H9 (cell line): Measurements from ENCODE around the gene SPRR2B. TPM values are rescaled to one million over a fixed set of nuclear protein-coding genes. Genes with fewer than 3 reads are reported as not detected.
A peak's percentile ranks its signal among the peaks of the same experiment; 100 is the strongest.
"Not testable (repeated sequence)": the region's sequence is repeated elsewhere in the genome, so short reads cannot be mapped to it uniquely, and the experiment has no call there.

Experiments
- DNase-seq: peaks from one replicate; pipeline ENCODE4 v3.0.0-alpha.2; 2017
- H2AFZ ChIP-seq: one replicate; pipeline ENCODE4 v1.6.1; 2013; ENCODE audit warnings: mild to moderate bottlenecking, low read length, control low read depth, moderate library complexity
- H2AK5ac ChIP-seq: 2 replicates; pipeline ENCODE4 v1.6.1; 2013; ENCODE audit warnings: low read length, control low read depth, mixed read lengths; ENCODE audit not compliant: insufficient read length
- H2BK120ac ChIP-seq: one replicate; pipeline ENCODE4 v1.6.1; 2013; ENCODE audit warnings: low read depth, mild to moderate bottlenecking, low read length, control low read depth, inconsistent platforms; ENCODE audit not compliant: poor library complexity, severe bottlenecking
- H2BK12ac ChIP-seq: 2 replicates; pipeline ENCODE4 v1.6.1; 2013; ENCODE audit warnings: low read length, control low read depth, mixed read lengths, low read depth; ENCODE audit not compliant: insufficient read length
- H2BK15ac ChIP-seq: 2 replicates; pipeline ENCODE4 v1.6.1; 2013; ENCODE audit warnings: low read depth, low read length, control low read depth
- H2BK20ac ChIP-seq: one replicate; pipeline ENCODE4 v1.6.1; 2013; ENCODE audit warnings: low read depth, mild to moderate bottlenecking, low read length, control low read depth, inconsistent platforms; ENCODE audit not compliant: poor library complexity, severe bottlenecking
- H2BK5ac ChIP-seq: 2 replicates; pipeline ENCODE4 v1.6.1; 2013; ENCODE audit warnings: low read length, control low read depth, mixed read lengths; ENCODE audit not compliant: insufficient read length
- H3K14ac ChIP-seq: 2 replicates; pipeline ENCODE4 v1.6.1; 2013; ENCODE audit warnings: low read length, control low read depth; ENCODE audit not compliant: insufficient read depth
- H3K18ac ChIP-seq: 2 replicates; pipeline ENCODE4 v1.6.1; 2013; ENCODE audit warnings: low read depth, mild to moderate bottlenecking, mixed read lengths, low read length, control low read depth; ENCODE audit not compliant: insufficient read length
- H3K23ac ChIP-seq: 2 replicates; pipeline ENCODE4 v1.6.1; 2013; ENCODE audit warnings: low read length, control low read depth, mixed read lengths, low read depth; ENCODE audit not compliant: insufficient read length
- H3K23me2 ChIP-seq: 2 replicates; pipeline ENCODE4 v1.6.1; 2013; ENCODE audit warnings: low read depth, mild to moderate bottlenecking, mixed read lengths, low read length, control low read depth; ENCODE audit not compliant: insufficient read length, poor library complexity, severe bottlenecking
- H3K27ac ChIP-seq: 2 replicates; pipeline ENCODE4 v1.5.1; 2013; ENCODE audit warnings: low read length, control low read depth, mixed read lengths, low read depth; ENCODE audit not compliant: insufficient read length
- H3K27me3 ChIP-seq: 2 replicates; pipeline ENCODE4 v1.6.1; 2013; ENCODE audit warnings: low read length, control low read depth, inconsistent platforms; ENCODE audit not compliant: insufficient read depth
- H3K4ac ChIP-seq: 2 replicates; pipeline ENCODE4 v1.6.1; 2013; ENCODE audit warnings: low read depth, mild to moderate bottlenecking, control low read depth, inconsistent platforms, low read length, moderate library complexity
- H3K4me1 ChIP-seq: 2 replicates; pipeline ENCODE4 v1.6.1; 2013; ENCODE audit warnings: low read length, control low read depth, inconsistent platforms; ENCODE audit not compliant: insufficient read depth
- H3K4me2 ChIP-seq: 2 replicates; pipeline ENCODE4 v1.6.1; 2013; ENCODE audit warnings: low read length, control low read depth, mixed read lengths; ENCODE audit not compliant: insufficient read length, insufficient read depth
- H3K56ac ChIP-seq: 2 replicates; pipeline ENCODE4 v1.6.1; 2013; ENCODE audit warnings: low read depth, mild to moderate bottlenecking, mixed read lengths, low read length, control low read depth; ENCODE audit not compliant: insufficient read length
- H3K79me1 ChIP-seq: 2 replicates; pipeline ENCODE4 v1.6.1; 2013; ENCODE audit warnings: low read depth, mild to moderate bottlenecking, moderate library complexity, low read length, control low read depth, inconsistent platforms; ENCODE audit not compliant: insufficient read depth, poor library complexity, severe bottlenecking
- H3K79me2 ChIP-seq: 2 replicates; pipeline ENCODE4 v1.6.1; 2013; ENCODE audit warnings: low read length, control low read depth, inconsistent platforms; ENCODE audit not compliant: insufficient read depth
- H3K9ac ChIP-seq: 2 replicates; pipeline ENCODE4 v1.6.1; 2013; ENCODE audit warnings: low read length, control low read depth, mixed read lengths; ENCODE audit not compliant: insufficient read length; ENCODE audit errors: extremely low read depth
- H3K9me3 ChIP-seq: one replicate; pipeline ENCODE4 v1.6.1; 2013; ENCODE audit warnings: low read depth, low read length, inconsistent platforms; ENCODE audit not compliant: control insufficient read depth
- H3T11ph ChIP-seq: one replicate; pipeline ENCODE4 v1.6.1; 2013; ENCODE audit warnings: mild to moderate bottlenecking, low read length, control low read depth, inconsistent platforms
- H4K20me1 ChIP-seq: one replicate; pipeline ENCODE4 v1.6.1; 2013; ENCODE audit not compliant: control insufficient read depth, insufficient read length, insufficient read depth
- H4K5ac ChIP-seq: 2 replicates; pipeline ENCODE4 v1.6.1; 2013; ENCODE audit warnings: low read depth, mild to moderate bottlenecking, mixed read lengths, low read length, control low read depth; ENCODE audit not compliant: insufficient read length
- H4K8ac ChIP-seq: replicated peaks from 2 replicates; pipeline ENCODE4 v1.6.1; 2013; ENCODE audit warnings: low read length, control low read depth, mixed read lengths, low read depth; ENCODE audit not compliant: insufficient read length
- H4K91ac ChIP-seq: 2 replicates; pipeline ENCODE4 v1.6.1; 2013; ENCODE audit warnings: low read depth, mild to moderate bottlenecking, moderate library complexity, mixed read lengths, low read length, control low read depth; ENCODE audit not compliant: insufficient read length
- H3K27ac Mint-ChIP-seq, 3 experiments: 2 replicates in 2 of 3; 3 replicates in 1 of 3; pipeline ENCODE4 v1.8.0; 2020 to 2021; ENCODE audit warnings: mixed read lengths in 3 of 3, mild to moderate bottlenecking in 1 of 3, moderate library complexity in 1 of 3
- H3K27me3 Mint-ChIP-seq: 2 replicates; pipeline ENCODE4 v1.8.0; 2021; ENCODE audit warnings: low read depth, mild to moderate bottlenecking, moderate library complexity, mixed read lengths
- H3K36me3 Mint-ChIP-seq, 3 experiments: 2 replicates in 2 of 3; 3 replicates in 1 of 3; pipeline ENCODE4 v1.8.0; 2020 to 2021; ENCODE audit warnings: low read depth in 3 of 3, mixed read lengths in 3 of 3; ENCODE audit not compliant: insufficient read depth in 1 of 3
- H3K4me1 Mint-ChIP-seq, 2 experiments: 2 replicates each; pipeline ENCODE4 v1.8.0; 2020; ENCODE audit warnings: mixed read lengths in 2 of 2
- H3K4me3 Mint-ChIP-seq, 2 experiments: 2 replicates in 1 of 2; 3 replicates in 1 of 2; pipeline ENCODE4 v1.8.0; 2020 to 2021; ENCODE audit warnings: mild to moderate bottlenecking in 2 of 2, mixed read lengths in 2 of 2, moderate library complexity in 1 of 2
- H3K9me3 Mint-ChIP-seq, 2 experiments: 2 replicates in 1 of 2; 3 replicates in 1 of 2; pipeline ENCODE4 v1.8.0; 2020; ENCODE audit warnings: mild to moderate bottlenecking in 2 of 2, mixed read lengths in 2 of 2, moderate library complexity in 1 of 2
- WGBS: extraction: QIAGEN DNeasy Blood & Tissue Kit; methylation state at CpG from one replicate; pipeline ENCODE4 v1.1.7; 2013; ENCODE audit warnings: missing lambda C conversion rate, low lambda C conversion rate, mixed read lengths; ENCODE audit not compliant: insufficient read length; ENCODE audit errors: extremely low coverage; 5-methylcytosine and 5-hydroxymethylcytosine counted together
- total RNA-seq: library from RNA; stranded (reverse); gene quantifications from 2 replicates; pipeline ENCODE4 v1.2.1, GENCODE V29; 2021

Gene SPRR2B
- total RNA-seq, 1 experiment from 2014 or later: not detected

DNA sequence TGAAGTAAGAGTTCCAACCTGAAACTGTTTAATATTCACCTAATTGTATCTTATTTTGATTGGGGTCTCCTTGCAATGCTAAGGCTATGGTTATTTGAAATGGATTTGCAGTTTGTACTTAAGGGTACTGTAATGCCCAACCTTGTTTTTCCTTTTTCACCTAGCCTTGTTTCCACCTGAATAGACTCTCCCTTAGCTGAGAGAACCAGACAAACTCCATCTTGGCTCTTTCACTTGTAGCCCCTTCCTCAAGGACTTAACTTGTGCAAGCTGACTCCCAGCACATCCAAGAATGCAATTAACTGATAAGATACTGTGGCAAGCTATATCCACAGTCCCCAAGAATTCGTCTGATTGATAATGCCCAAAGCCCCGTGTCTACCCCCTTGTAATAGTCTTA lies 49.6 kb downstream of the SPRR2B start:
- H3K27me3 Mint-ChIP-seq: not testable (repeated sequence)
- peak overlapping the region in 1 of 3 experiments; percentile 80; a peak in 1 of 7 replicates for H3K27ac Mint-ChIP-seq
- no CpG with 5 or more reads among the region's 2 CpGs for WGBS

More for the DNA sequence above, 49.6 kb downstream of the SPRR2B start:
- not testable (repeated sequence) for H3K27ac ChIP-seq, H3K36me3 Mint-ChIP-seq, H4K8ac ChIP-seq, H3T11ph ChIP-seq, H3K9me3 Mint-ChIP-seq, H2BK12ac ChIP-seq, H3K23ac ChIP-seq, H3K4me3 Mint-ChIP-seq, H3K9me3 ChIP-seq, H3K79me2 ChIP-seq, H3K27me3 ChIP-seq, H3K23me2 ChIP-seq, H4K91ac ChIP-seq, H3K79me1 ChIP-seq, H3K14ac ChIP-seq, DNase-seq, H3K4ac ChIP-seq, H2AK5ac ChIP-seq, H2BK15ac ChIP-seq, H2BK20ac ChIP-seq, H3K9ac ChIP-seq, H4K5ac ChIP-seq, H4K20me1 ChIP-seq, H2BK120ac ChIP-seq, H3K4me1 ChIP-seq, H3K56ac ChIP-seq, H3K18ac ChIP-seq, H2BK5ac ChIP-seq, H3K4me2 ChIP-seq, H2AFZ ChIP-seq
- H3K4me1 Mint-ChIP-seq: peaks cover 11 to 20% of the 10 kb centered on the region in 2 experiments

Other genes starting within 250 kb of the SPRR2B start
- gene LCE1A, start 244.1 kb downstream of the SPRR2B start, total RNA-seq: not detected in 2 replicates
- not detected in 2 replicates for gene LCE6A, start 228.8 kb downstream of the SPRR2B start, total RNA-seq
- not detected in 2 replicates for gene LCE7A, start 211.6 kb downstream of the SPRR2B start, total RNA-seq
- gene SMCP, start 193.3 kb downstream of the SPRR2B start, total RNA-seq: not detected in 2 replicates
- not detected in 2 replicates for gene IVL, start 163.1 kb downstream of the SPRR2B start, total RNA-seq
- gene SPRR5, start 124.4 kb downstream of the SPRR2B start, total RNA-seq: not detected in 2 replicates
- gene SPRR4, start 101.0 kb downstream of the SPRR2B start, total RNA-seq: not detected in 2 replicates
- gene SPRR1A, start 87.5 kb downstream of the SPRR2B start, total RNA-seq: not detected in 2 replicates
- gene SPRR3, start 69.9 kb downstream of the SPRR2B start, total RNA-seq: not detected in 2 replicates
- not detected in 2 replicates for gene SPRR1B, start 40.4 kb downstream of the SPRR2B start, total RNA-seq
- gene SPRR2D, start 30.5 kb downstream of the SPRR2B start, total RNA-seq: not detected in 2 replicates
- not detected in 2 replicates for gene SPRR2A, start 14.1 kb downstream of the SPRR2B start, total RNA-seq
- not detected in 2 replicates for gene SPRR2E, start 22.9 kb upstream of the SPRR2B start, total RNA-seq
- gene SPRR2F, start 41.9 kb upstream of the SPRR2B start, total RNA-seq: not detected in 2 replicates
- not detected in 2 replicates for gene SPRR2G, start 79.3 kb upstream of the SPRR2B start, total RNA-seq
- not detected in 2 replicates for gene LELP1, start 131.8 kb upstream of the SPRR2B start, total RNA-seq
- gene PRR9, start 146.0 kb upstream of the SPRR2B start, total RNA-seq: not detected in 2 replicates
- not detected in 2 replicates for gene LORICRIN, start 188.1 kb upstream of the SPRR2B start, total RNA-seq
- not detected in 2 replicates for gene PGLYRP3, start 241.3 kb upstream of the SPRR2B start, total RNA-seq